HG02798 (cell line): Measurements from ENCODE around the gene CRYBG1.
"Not testable (repeated sequence)": the region's sequence is repeated elsewhere in the genome, so short reads cannot be mapped to it uniquely, and the experiment has no call there.

Experiments
- ATAC-seq: cut with Tn5 transposase; IDR thresholded peaks from one replicate; pipeline ENCODE4 v1.9.1; 2021; ENCODE audit warnings: mild to moderate bottlenecking; ENCODE audit not compliant: unreplicated experiment, poor library complexity

CRYBG1 gene

GRCh38 chr6:106540432-106540831 lies 179.9 kb downstream of the CRYBG1 start:
- ATAC-seq, result no peak

GRCh38 chr6:106540907-106541306 lies 180.4 kb downstream of the CRYBG1 start:
- no peak for ATAC-seq

- ATAC-seq, result no peak
Measured at GRCh38 chr6:106546261-106546690, 185.8 kb downstream of the CRYBG1 start.

GRCh38 chr6:106546691-106547414 lies 186.3 kb downstream of the CRYBG1 start:
- ATAC-seq, result no peak

- no peak for ATAC-seq
Measured at GRCh38 chr6:106547601-106548453, 187.3 kb downstream of the CRYBG1 start.

GRCh38 chr6:106548926-106549455 lies 188.5 kb downstream of the CRYBG1 start:
- not testable (repeated sequence) for ATAC-seq

GRCh38 chr6:106549521-106549920 lies 189.0 kb downstream of the CRYBG1 start:
- ATAC-seq, result no peak

- no peak for ATAC-seq
Measured at GRCh38 chr6:106551155-106551554, 190.6 kb downstream of the CRYBG1 start.

- no peak for ATAC-seq
Measured at GRCh38 chr6:106553440-106553839, 192.9 kb downstream of the CRYBG1 start.

- ATAC-seq, result no peak
Measured at GRCh38 chr6:106555767-106556166, 195.2 kb downstream of the CRYBG1 start.

GRCh38 chr6:106556368-106556960 lies 195.9 kb downstream of the CRYBG1 start:
- ATAC-seq, result no peak

- no peak for ATAC-seq
Measured at GRCh38 chr6:106557837-106558236, 197.3 kb downstream of the CRYBG1 start.

- ATAC-seq, result no peak
Measured at GRCh38 chr6:106558364-106558763, 197.8 kb downstream of the CRYBG1 start.

- not testable (repeated sequence) for ATAC-seq
Measured at GRCh38 chr6:106559659-106560058, 199.1 kb downstream of the CRYBG1 start.

- ATAC-seq, result no peak
Measured at GRCh38 chr6:106560996-106561685, 200.6 kb downstream of the CRYBG1 start.

GRCh38 chr6:106561686-106562405 lies 201.3 kb downstream of the CRYBG1 start:
- ATAC-seq, result no peak

GRCh38 chr6:106563614-106564013 lies 203.1 kb downstream of the CRYBG1 start:
- no peak for ATAC-seq

- ATAC-seq, result no peak
Measured at GRCh38 chr6:106564476-106564875, 204.0 kb downstream of the CRYBG1 start.

- ATAC-seq, result no peak
Measured at GRCh38 chr6:106568530-106568929, 208.0 kb downstream of the CRYBG1 start.

GRCh38 chr6:106569428-106569827 lies 208.9 kb downstream of the CRYBG1 start:
- no peak for ATAC-seq
